Measurements from ENCODE around the gene TMEM61.
"Not testable (repeated sequence)": the region's sequence is repeated elsewhere in the genome, so short reads cannot be mapped to it uniquely, and the experiment has no call there.

TMEM61 gene

GRCh38 chr1:55001311-55001710 lies 20.9 kb downstream of the TMEM61 start:
- no peak for DNase-seq (ENCODE audit: low spot score)

- no peak for DNase-seq (ENCODE audit: low spot score)
These were observed 22.3 kb downstream of the TMEM61 start for GRCh38 chr1:55002686-55003085.

GRCh38 chr1:55005351-55006140 lies 25.1 kb downstream of the TMEM61 start:
- no peak for DNase-seq (ENCODE audit: low spot score)

GRCh38 chr1:55006931-55007330 lies 26.5 kb downstream of the TMEM61 start:
- DNase-seq (ENCODE audit: low spot score) = no peak

GRCh38 chr1:55007625-55008024 lies 27.2 kb downstream of the TMEM61 start:
- DNase-seq (ENCODE audit: low spot score) = peak; percentile 87

GRCh38 chr1:55010194-55010886 lies 29.9 kb downstream of the TMEM61 start:
- no peak for DNase-seq (ENCODE audit: low spot score)

- no peak for DNase-seq (ENCODE audit: low spot score)
These were observed 30.4 kb downstream of the TMEM61 start for GRCh38 chr1:55010887-55011217.

GRCh38 chr1:55012661-55013060 lies 32.2 kb downstream of the TMEM61 start:
- no peak for DNase-seq (ENCODE audit: low spot score)

GRCh38 chr1:55015123-55015522 lies 34.7 kb downstream of the TMEM61 start:
- no peak for DNase-seq (ENCODE audit: low spot score)

- peak; percentile 20 for DNase-seq (ENCODE audit: low spot score)
These were observed 35.5 kb downstream of the TMEM61 start for GRCh38 chr1:55015731-55016620.

GRCh38 chr1:55018395-55018794 lies 38.0 kb downstream of the TMEM61 start:
- DNase-seq (ENCODE audit: low spot score) = no peak

- peak; percentile 96 for DNase-seq (ENCODE audit: low spot score)
These were observed 41.6 kb downstream of the TMEM61 start for GRCh38 chr1:55021942-55022546.

GRCh38 chr1:55024163-55024562 lies 43.7 kb downstream of the TMEM61 start:
- DNase-seq (ENCODE audit: low spot score) = not testable (repeated sequence)

GRCh38 chr1:55026682-55027081 lies 46.3 kb downstream of the TMEM61 start:
- DNase-seq (ENCODE audit: low spot score) = not testable (repeated sequence)

GRCh38 chr1:55031098-55031497 lies 50.7 kb downstream of the TMEM61 start:
- DNase-seq (ENCODE audit: low spot score) = not testable (repeated sequence)

GRCh38 chr1:55033265-55033614 lies 52.8 kb downstream of the TMEM61 start:
- no peak for DNase-seq (ENCODE audit: low spot score)

GRCh38 chr1:55034476-55035133 lies 54.2 kb downstream of the TMEM61 start:
- no peak for DNase-seq (ENCODE audit: low spot score)

GRCh38 chr1:55035904-55036303 lies 55.5 kb downstream of the TMEM61 start:
- no peak for DNase-seq (ENCODE audit: low spot score)

GRCh38 chr1:55037733-55038551 lies 57.5 kb downstream of the TMEM61 start:
- DNase-seq (ENCODE audit: low spot score) = no peak

GRCh38 chr1:55038552-55038838 lies 58.1 kb downstream of the TMEM61 start:
- no peak for DNase-seq (ENCODE audit: low spot score)

- DNase-seq (ENCODE audit: low spot score) = no peak
These were observed 58.5 kb downstream of the TMEM61 start for GRCh38 chr1:55038974-55039341.
